Measurements from ENCODE around the gene KIF12.

The KIF12 gene

DNA sequence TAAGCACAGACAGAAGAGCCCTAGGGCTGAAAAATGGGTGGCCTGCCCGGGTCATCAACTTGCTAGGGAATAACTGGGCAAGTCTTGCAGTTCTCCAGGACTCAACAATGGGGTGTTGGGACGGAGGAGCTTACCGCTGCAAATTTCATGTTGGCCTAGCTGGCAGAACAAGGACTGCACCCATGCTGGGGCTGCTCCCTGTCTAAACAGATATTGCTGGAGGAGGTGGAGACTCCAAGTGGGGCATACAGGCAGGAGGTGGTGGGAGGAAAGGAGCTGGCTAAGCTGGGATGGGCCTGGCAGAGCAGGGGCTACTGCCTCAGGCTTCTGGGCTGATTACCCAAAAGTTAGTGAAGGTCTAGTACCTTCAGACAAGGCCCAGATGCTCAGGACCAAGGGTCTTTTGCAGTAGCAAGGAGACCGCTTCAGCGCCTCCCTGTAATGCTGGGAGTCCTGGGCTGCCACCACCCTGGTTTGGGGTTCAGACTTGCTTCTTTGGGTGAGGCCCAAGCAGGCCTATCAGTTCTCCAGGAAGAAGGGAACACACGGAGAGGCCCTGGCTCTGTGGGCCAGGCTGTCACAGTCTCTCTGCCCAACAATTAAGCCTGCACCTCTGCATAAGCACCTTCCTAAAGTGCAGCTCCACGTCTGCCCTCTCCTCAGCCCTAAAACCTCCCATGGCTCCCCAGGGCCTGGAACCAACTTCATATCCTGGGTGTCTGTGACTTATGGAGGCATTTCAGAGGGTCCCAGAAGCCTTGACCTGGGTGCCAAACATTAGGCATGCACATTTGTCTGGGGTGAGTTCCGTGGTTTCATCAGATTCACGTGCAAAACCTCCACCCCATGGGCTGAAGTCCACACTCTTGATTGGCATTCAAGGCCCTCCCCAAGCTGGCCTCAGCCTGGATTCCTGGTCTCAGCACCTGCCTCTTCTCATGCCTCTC, 24.2 kb upstream of the KIF12 start:
- in situ Hi-C loops (cut with MboI; ENCODE audit: low sequenced_read_pairs) = no loop called here

DNA sequence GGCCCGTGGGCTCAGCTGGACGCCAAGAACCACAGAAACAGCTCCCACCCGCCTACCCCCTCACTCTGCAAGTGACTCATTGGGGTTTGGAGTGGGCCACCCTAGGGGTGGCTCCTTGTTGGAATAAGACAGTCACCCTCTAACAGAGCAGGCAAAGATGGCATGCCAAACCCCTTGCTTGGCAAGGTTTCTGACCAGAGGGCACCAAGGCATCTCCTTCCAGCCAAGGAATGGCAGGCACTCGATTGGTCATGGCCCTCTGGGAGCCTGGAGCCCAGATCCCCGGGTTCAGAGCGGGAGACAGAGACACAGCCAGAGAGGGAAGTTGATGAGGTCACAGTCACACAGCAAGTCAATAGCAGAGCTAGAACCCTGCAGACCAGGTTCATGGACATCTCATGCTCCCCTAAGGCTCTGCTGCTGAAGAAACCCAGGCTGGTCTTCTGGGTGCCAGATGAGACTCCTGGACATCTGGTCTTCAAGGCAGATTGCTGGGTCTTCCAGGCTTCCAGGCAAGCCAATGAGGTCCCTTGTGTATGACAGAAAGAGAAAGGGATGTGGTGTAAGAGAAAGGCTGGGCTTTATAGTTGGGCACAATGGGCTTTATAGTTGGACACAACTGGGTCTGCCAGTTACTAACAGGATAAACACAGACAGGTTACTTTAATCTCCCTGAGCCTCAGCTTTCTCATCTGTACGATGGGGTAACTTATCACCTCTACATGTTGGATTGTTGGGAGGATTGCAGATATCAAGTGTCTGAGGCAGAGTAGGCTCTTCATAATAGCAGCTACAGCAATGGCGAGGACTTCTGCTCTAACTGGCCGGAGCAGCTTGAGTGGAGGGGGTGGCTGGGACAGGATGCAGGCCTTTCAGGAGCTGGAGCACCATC, 23.3 kb upstream of the KIF12 start:
- in situ Hi-C loops (cut with MboI; ENCODE audit: low sequenced_read_pairs) = no loop called here

DNA sequence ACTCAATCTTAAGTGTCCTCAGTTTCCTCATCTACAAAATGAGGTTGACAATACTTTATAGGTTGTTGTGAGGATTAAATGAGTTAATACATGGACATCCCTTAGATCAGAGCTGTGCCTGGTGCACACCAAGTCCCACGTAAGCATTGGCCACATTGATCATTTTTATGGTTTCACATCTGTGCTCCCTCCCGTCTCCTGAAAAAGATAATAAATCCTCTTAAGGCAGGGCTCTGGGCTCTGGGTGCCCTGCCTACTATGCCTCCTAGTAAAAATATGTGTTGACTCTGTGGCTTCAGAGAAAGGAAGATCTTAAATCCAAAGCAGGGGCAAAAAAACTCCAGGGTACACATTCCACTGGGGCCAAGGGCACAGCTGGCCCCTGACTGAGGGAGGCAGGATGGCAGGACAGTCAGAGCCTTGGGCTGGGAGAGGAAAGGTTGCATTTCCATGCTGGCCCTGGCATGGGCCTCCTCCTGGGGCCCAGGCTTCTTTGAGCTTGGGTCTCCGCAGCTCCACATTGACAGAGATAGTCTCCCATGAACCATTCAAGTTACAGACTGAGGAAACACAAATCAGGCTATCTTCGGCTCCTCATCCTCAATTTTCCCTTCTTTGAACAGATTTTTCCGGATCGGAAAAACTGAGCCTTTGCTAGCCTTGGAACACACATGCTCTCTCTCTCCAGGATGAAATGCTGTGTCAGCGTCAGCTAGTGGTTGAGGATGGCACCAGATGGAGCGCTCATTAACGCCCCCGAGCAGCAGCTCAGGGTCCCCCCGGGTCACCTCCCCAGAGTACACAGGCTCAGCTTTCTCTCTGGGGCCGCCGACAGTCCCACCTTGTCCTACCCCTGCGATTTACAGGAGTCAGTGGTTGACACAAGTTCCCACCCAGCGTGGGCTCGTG, 22.4 kb upstream of the KIF12 start:
- in situ Hi-C loops (cut with MboI; ENCODE audit: low sequenced_read_pairs) = no loop called here

DNA sequence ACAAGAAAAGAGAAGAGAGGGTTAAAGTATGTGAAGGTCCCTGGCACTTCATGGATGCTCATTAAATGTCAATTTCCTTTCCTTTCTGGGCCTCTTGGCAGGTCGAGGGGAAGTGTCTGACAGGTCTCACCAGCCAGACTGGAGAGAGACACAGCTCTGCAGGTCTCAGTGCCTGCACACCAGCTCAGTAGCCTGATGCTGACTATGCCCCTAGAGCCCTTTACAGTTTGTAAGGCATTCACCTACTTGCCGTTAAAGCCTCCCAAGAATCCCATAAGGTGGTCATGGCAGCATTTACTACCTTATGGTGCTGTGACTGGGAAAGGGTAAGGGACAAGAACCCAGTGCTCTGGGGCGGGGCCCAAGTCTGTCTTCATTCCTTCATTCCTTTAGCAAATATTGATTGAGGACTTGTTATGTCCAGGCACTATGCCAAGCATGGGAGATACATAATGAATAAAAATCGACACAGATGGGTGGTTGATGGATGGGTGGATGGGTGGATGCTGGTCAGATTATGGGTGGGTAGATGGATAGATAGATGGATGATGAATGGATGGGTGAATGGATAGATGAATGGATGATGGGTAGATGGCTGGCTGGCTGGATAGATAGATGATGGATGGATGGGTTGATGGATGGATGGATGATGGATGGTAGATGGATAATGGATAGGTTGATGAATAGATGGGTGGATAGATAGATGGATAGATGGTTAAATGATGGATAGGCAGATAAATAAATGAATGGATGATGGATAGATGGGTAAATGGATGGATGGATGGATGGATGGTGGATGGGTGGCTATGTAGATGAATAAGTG, 21.3 kb upstream of the KIF12 start:
- in situ Hi-C loops (cut with MboI; ENCODE audit: low sequenced_read_pairs) = no loop called here

DNA sequence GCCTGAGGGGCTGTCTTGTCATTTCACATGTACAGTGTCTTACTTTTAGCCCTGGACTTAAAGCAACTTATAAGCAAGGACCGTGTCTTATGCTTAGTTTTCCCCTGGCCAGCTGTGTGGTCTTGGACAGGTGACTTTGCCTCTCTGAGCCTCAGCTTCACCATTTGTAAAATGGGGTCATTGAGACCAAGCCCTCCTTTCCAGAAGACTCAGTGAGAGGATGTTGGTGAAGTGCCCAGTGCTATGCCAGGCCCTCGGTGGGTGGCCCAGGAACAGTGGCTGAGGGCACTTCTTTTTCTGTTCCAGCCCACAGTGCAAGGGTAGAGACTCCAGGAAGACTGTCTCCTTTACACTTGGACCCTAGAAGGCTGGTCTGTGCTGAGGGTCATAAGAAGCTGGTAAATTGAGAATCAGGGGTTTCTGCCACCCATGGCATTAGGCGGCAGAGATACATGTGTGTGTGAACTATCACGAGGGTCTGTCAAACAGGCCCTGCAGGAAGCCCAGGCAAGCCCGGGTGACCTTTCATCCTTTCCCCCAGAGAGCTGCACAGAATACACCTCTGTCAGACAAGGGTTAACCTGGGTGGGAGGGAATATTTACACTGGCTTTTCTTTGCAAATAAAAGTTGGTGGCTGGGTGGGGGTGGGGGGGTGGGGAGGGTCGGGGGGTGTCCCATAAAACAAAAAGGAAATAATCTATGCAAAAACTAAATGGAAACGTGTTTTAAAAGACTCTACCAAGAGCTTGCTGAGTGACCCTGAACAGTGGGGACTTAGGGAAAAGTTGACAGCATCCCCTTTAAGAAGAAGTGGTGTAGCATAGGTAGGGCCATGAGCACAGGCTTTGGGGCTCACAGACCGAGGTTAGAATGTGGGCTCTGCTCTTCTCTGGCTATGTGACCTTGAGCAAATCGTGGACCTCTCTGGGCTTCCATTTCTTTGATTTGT, 20.4 kb upstream of the KIF12 start:
- in situ Hi-C loops (cut with MboI; ENCODE audit: low sequenced_read_pairs) = no loop called here

DNA sequence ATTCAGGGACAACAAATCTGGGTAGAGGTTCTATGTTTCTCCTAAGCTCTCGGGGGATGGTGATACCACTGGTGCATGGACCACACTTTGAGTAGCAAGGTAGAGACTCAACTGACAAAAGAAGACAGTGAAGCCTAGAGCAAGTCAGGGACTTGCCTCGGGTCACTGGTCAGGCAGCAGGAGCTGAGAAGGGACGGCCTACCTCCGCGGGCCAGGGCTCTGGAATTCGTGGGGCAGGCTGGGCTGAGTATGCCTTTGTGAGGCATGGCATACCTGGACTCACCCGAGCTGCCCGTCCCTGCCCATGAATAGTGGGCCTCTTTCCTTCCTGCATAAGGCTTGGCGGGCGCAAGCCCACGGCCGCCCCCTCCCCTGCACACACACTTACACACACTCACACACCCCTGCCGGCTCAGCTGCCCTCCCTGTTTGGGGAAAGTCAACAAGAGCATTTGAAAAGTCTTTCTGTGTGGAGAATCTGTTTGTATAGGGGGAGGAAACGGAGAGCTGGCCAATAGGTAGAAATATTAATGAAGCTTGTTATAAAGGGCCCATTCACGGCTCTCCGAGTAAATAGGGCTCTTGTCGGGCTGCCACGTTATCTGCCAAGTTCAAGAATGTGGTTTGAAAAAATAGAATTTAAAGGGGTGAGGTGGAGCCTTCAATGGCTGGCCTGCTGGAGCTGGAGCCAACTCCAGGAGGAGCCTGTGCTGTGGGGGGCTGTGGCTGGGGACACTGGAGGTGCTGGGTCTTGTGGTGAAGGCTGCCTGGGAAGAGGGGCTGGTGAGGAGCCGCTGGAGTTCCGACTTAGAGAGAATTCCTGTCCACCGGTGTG, 19.1 kb upstream of the KIF12 start:
- in situ Hi-C loops (cut with MboI; ENCODE audit: low sequenced_read_pairs) = no loop called here

DNA sequence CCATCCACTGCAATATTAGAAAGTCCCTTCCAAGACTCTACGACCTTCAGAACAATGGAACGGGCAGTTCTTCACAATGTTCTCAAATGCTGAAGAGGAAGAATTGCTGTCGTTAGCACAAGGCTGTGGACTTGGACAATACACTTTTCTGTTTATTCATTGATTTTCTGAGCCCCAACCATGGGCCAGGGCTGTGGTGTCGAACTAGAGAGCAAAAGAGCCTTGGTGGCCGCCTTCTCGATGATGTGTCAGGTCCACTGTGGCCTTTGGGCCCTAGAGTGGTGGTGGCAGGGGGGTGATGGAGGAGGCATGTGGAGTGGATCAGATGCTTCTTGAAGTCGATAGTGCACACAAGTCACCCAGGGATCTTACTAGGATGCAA, 18.5 kb upstream of the KIF12 start:
- in situ Hi-C loops (cut with MboI; ENCODE audit: low sequenced_read_pairs) = no loop called here

DNA sequence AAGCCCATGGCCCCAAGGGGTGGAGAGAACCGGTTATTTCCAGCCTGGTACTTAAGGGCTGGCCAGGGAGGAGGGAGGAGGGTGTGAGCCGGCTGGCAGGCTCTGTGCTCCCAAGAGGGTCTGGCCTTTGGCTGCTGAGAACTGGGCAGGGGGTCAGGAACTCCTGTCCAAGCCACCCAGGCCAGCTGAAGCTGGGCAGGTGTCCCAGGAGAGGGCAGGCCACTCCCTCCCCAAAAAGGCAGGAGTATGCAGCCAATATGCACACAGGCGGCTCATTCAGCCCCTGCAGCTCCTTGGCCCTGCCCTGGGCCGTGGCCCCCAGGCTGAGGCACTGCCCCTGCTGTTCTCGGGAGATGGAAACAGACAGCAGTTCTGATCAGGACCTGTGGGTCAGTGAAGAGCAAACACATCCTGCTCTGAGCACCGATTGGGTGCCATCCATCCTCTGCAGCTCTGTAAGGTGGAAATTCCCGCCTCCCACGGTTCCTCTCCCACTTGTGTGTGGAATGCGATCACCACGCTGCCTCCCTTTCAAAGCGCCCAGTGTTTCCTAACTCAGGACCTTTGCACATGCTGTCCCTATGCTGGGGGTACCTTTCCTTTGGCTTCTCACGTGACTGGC, 17.1 kb upstream of the KIF12 start:
- in situ Hi-C loops (cut with MboI; ENCODE audit: low sequenced_read_pairs) = no loop called here

DNA sequence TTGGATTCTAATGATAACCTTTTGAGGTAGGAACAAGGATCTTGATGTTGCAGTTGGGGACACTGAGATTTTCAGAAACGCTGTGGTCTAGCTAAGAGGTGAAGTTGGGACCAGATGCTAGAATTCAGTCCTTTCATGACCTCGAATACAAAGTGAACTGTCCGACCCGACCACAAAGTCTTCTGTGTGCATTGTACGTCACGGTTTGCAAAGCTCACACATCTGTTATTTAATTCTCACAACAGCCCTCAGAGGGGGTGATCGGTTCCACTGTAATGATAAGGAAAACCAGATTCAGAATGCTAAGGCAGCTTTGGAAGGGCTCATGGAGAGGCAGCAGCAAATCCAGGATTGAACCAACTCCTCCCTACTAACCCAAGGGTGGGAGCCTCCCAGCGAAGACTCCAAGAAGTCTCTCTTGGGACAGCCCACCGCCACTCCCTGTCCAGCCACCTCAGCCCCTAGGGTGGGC, 16.6 kb upstream of the KIF12 start:
- in situ Hi-C loops (cut with MboI; ENCODE audit: low sequenced_read_pairs) = no loop called here

DNA sequence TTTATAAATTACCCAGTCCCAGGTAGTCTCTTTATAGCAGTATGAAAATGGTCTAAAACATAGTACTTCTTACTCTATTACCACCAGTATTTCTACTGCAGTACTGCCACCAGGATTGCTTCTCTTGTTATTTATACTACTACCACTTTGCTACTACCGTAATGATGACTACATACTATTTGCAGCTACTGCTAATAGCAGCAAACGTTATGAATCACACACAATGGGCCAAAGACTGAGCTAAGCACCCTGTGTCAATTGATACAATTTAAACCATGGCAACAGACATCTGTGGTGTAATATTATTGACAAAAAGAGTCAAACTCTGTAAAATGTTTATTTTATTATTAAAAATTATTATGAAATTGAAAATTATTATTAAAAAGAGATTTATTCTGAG, 15.3 kb upstream of the KIF12 start:
- in situ Hi-C loops (cut with MboI; ENCODE audit: low sequenced_read_pairs) = no loop called here

DNA sequence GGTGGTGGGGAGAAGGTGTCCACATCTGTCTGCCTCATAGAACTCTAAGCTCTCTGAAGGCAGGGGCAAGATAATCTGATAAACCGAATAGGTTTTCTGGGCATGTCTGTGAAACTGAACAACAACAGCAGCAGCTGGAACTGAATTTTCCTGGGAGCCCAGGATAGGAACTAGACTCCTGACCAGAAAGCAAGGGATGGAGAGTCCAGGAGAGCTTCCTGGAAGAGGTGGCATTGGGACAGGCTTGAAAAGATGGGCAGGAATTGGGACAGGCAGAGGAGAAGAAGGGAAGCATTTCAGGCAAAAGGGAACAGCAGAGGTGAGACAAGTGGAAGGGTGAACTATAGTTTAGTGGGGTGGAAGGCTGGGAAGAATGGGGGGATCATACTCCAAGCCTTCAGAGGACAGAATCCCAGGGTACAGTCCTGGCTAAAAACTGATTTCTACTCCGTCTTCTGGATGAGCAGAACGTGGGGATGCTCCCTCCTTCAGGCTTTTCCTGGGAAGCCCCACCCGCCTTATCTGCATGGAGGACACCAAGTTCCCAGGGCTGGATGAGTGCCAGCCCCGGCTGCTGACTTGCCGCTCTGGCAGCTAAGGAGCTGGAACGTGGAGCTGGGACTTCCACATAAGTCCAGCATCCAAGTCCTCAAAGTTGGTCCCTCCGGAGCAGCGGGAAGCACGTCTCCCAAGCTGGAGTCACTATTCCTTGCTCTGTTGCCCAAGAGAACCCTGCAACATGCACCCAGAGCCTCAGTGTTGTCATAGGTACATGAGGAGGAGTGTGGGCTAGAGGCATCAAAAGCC, 13.9 kb upstream of the KIF12 start:
- in situ Hi-C loops (cut with MboI; ENCODE audit: low sequenced_read_pairs) = no loop called here

DNA sequence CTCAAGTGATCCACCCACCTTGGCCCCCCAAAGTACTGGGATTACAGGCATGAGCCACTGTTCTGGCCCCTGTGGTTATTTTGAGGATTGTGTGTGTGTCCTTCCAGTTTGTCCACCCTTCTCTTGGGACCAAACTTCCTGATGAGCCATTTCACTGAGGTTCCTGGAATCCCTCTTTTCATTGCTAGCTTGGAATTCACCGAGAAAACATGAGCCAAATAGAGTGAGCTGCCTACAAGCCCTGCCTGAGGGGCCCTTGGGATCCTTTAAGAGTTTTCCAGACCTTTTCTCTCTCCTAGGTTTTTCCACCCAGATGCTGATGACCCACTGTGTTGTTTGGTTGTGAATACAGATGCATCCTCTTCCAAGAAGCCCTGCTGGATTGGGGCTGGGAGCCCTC, 13.2 kb upstream of the KIF12 start:
- in situ Hi-C loops (cut with MboI; ENCODE audit: low sequenced_read_pairs) = no loop called here

DNA sequence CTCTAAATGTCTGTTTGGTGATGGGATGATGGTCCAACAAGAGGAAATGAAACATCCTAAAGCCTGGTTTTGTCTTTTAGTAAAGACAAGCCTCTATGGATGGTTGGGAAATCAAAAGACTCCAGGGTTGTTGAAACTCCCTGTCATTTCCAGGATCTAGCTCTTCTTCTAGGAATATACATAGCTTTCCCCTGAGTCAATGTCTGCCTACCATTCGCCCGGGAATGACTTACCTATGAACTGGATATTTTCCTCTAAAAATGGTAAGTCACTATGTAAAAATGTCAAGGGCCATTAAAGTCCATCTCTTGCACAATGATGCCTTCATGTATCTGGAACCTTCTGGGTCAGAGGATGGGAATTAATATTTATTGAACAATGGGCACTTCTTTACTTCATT, 11.1 kb upstream of the KIF12 start:
- in situ Hi-C loops (cut with MboI; ENCODE audit: low sequenced_read_pairs) = no loop called here

DNA sequence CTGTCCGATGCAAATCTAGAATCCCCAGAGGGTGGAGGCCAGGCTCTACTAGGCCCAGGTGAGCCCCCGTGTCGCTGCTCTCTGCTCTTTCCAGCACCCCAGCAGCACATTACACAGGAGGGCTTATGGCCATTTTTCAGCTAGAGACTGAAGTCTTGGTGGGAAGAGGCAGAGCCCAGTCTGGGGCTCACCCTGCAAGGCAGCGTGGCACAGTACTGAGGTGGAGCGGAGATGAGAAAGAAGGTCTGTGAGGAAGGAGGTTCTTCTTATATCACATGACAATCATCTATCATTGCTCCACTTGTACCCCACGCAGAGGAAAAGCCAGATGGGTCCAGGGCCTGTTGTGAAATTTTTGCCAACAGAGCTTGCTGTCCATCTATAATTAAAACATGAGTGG, 10.0 kb upstream of the KIF12 start:
- in situ Hi-C loops (cut with MboI; ENCODE audit: low sequenced_read_pairs) = no loop called here

DNA sequence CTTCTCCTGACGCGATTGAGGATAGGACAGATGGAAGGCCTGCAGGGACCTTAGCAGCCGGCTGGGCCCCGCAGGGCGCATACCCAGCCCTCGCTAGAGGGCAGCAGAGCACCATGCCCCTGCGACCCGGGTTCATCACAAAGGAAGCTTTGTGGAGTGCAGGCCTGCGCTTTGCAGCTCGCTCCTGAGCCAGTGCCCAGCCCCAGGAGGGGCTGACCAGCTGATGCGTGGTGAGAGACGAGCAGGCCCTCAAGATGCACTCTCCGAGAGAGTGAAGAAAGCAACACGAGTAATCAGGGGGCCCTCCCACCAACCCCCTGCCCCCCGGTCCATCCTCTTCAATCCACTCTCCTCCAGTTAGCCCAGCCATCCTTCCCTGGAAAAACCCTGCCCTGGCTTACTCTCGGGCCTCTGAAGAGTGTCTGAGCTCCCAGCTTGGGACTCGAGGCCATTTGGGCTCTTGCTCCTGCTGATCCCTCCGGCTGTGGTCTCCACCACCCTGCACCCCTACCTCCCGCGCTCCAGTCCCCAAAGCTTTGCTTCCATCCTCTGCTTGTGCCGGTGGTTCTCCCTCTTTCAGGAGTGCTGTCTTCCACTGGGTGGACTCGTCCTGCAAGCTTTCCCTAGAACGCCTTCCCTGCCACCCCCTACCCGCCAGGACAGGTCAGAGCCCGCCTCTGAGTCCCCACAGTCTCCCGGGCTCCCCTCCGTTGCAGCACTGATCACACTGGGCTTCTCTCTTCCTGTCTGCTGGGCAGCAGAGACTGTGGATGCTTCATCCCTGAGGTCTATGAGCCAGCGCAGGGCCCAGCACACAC, 9.1 kb upstream of the KIF12 start:
- in situ Hi-C loops (cut with MboI; ENCODE audit: low sequenced_read_pairs) = no loop called here
